GM18499 (cell line): Measurements from ENCODE around the gene DHX57.
"Not testable (repeated sequence)": the region's sequence is repeated elsewhere in the genome, so short reads cannot be mapped to it uniquely, and the experiment has no call there.

Experiments
- ATAC-seq: cut with Tn5 transposase; IDR thresholded peaks from one replicate; pipeline ENCODE4 v1.9.1; 2021; ENCODE audit warnings: moderate number of reproducible peaks; ENCODE audit not compliant: insufficient read depth, unreplicated experiment

Gene DHX57

GRCh38 chr2:38763228-38763627 lies 112.5 kb downstream of the DHX57 start:
- no peak for ATAC-seq

GRCh38 chr2:38755891-38756290 lies 119.8 kb downstream of the DHX57 start:
- not testable (repeated sequence) for ATAC-seq

DNA sequence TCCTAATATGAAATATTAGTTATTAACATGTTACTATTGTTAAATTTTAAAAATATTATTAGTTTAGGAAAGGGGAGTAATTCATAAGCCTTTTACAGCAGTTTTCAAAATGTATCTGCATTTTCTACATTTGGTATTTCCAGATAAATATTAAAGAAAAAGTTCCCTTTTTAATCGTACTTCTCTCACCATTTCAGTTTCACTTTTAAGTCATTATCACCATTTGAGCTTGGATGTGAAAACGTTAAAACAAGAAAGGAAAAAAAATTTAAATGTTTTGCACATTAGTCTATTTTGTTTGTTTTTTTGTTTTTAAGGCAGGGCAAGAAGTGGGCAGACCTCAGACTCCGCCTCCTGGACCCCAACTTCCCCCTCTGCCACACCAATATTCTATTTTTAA lies 121.2 kb downstream of the DHX57 start:
- no peak for ATAC-seq

- no peak for ATAC-seq
These were observed 121.7 kb downstream of the DHX57 start for GRCh38 chr2:38754049-38754448.

DNA sequence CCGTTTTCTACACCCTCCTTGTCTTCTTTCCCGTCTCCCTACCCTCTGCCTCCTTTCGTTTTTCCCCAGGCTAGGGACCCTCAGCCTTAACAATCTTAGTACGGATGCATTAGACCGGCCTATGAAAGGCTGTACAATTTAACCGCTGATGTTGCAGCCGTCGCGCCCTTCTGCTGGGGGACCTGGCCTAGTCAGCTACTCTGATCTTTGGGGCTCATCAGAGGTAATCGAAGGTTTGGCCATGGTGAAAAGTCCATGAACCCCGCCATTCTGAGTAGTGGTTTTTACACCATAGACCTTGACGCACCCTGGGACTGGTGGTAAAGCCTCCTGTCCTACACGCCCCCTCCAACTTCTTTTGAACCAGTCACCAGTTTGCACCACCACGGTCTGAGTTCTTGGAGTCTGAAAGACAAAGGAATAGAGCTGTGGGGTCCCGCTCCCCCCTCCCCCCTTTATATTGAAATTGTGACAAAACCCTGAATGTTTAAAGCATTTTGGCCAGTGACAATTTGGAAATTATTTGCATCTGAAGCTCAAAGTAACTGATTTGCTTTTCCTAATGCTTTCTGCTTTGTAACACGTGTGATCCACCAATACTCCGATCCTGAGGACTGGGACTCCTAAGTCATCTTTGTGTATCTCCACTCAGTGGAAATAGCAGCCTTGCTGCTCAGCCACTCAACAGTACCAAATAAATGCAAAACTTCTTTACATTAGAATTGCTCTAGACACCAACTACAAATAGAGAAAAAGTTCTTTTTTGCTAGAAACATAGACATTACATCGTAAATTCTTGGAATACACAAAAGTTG lies 123.9 kb downstream of the DHX57 start:
- ATAC-seq = no peak

GRCh38 chr2:38750891-38751595 lies 124.7 kb downstream of the DHX57 start, which contains the start of gene SRSF7:
SRSF7 (minus strand) TSS chr2:38751361; CDS start chr2:38751256, 105 bp downstream.
- peak; percentile 61 for ATAC-seq

- no peak for ATAC-seq
These were observed 125.5 kb downstream of the DHX57 start for GRCh38 chr2:38750011-38750890.

DNA sequence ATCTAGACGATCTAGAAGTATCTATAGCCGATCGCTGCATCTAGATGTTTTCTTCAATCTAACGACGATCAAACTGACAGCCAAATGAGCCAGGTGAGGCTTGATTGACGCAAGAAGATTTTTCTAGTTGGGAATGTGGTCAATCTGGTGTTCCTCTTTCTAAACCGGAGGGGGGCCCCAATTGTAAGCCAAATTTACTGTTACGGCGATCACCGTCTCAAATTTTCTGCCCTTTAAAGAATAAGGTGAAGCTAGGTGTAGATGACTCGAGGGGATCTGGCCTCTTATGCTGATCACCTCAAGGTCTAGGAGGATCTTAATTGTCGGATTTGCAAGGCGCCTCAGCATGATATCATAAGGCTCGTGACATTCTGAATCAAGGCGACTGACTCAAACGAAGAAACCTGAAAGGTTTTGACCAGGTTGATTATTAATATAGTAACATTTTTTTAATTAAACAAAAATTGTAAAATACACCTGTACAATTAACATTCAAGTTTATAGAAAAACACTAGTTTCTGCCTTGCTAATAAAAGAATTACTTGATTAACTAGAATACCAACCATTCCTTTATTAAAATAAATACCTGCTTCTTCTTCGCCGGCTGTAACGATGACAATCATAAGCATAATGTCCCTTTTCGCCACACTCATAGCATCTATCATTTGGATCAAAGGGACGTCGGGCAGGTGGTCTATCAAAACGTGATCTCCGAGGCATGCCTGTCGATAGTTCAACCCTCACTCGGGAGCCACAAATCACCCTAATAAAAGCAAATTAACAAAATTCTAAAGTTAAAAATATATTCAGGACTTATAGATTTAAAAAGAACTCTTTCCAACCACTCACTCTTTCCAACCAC lies 126.6 kb downstream of the DHX57 start:
- ATAC-seq = no peak

- ATAC-seq = no peak
These were observed 127.3 kb downstream of the DHX57 start for GRCh38 chr2:38748391-38748790.

GRCh38 chr2:38747819-38748218 lies 127.9 kb downstream of the DHX57 start:
- no peak for ATAC-seq
